Karpas-422 (cell line): Measurements from ENCODE around the gene GUCA1C. TPM values are rescaled to one million over a fixed set of nuclear protein-coding genes. Genes with fewer than 3 reads are reported as not detected.

Experiments
- DNase-seq: peaks from one replicate; pipeline ENCODE4 v3.0.0-alpha.2; 2015
- H2AFZ ChIP-seq: fragments of 200-600 bp; sonication (generic); 2 replicates; pipeline ENCODE4 v1.6.1; 2014; ENCODE audit warnings: antibody characterized with exemption, low read length, mixed read lengths
- H3K27ac ChIP-seq: fragments of 200-600 bp; sonication (generic); 2 replicates; pipeline ENCODE4 v1.5.1; 2014; ENCODE audit warnings: mild to moderate bottlenecking, low read length, moderate library complexity
- H3K27me3 ChIP-seq: fragments of 200-600 bp; sonication (generic); 2 replicates; pipeline ENCODE4 v1.6.1; 2014; ENCODE audit warnings: low read length, mixed read lengths
- H3K36me3 ChIP-seq: fragments of 200-600 bp; sonication (generic); 2 replicates; pipeline ENCODE4 v1.6.1; 2014; ENCODE audit warnings: low read length, mixed read lengths; ENCODE audit not compliant: insufficient read depth
- H3K4me1 ChIP-seq: fragments of 200-600 bp; sonication (generic); 2 replicates; pipeline ENCODE4 v1.6.1; 2014; ENCODE audit warnings: mild to moderate bottlenecking, low read length, mixed read lengths
- H3K4me2 ChIP-seq: fragments of 200-600 bp; sonication (generic); 2 replicates; pipeline ENCODE4 v1.6.1; 2014; ENCODE audit warnings: low read length, low read depth, mild to moderate bottlenecking; ENCODE audit not compliant: poor library complexity, severe bottlenecking
- H3K4me3 ChIP-seq: fragments of 200-600 bp; sonication (generic); 2 replicates; pipeline ENCODE4 v1.5.1; 2014; ENCODE audit warnings: mild to moderate bottlenecking, antibody characterized with exemption, low read length, mixed read lengths
- H3K79me2 ChIP-seq: fragments of 200-600 bp; sonication (generic); 2 replicates; pipeline ENCODE4 v1.6.1; 2014; ENCODE audit warnings: mild to moderate bottlenecking, low read length, mixed read lengths
- H3K9ac ChIP-seq: fragments of 200-600 bp; sonication (generic); 2 replicates; pipeline ENCODE4 v1.6.0; 2014; ENCODE audit warnings: low read length
- H3K9me2 ChIP-seq: fragments of 200-600 bp; sonication (generic), shearing (Covaris generic); replicated peaks from 2 replicates; pipeline ENCODE4 v1.6.0; 2014; ENCODE audit warnings: mild to moderate bottlenecking, low read length, moderate library complexity; ENCODE audit not compliant: insufficient read depth
- H3K9me3 ChIP-seq: fragments of 300-700, 200-600 bp; sonication (generic); 2 replicates; pipeline ENCODE4 v1.6.1; 2014; ENCODE audit warnings: low read length, mixed read lengths
- H4K20me1 ChIP-seq: fragments of 200-600 bp; sonication (generic); 2 replicates; pipeline ENCODE4 v1.6.1; 2014; ENCODE audit warnings: mild to moderate bottlenecking, antibody characterized with exemption, low read length, low read depth; ENCODE audit not compliant: insufficient read depth
- total RNA-seq: library from RNA; depleted of rRNA; stranded (reverse); fragments of >200 nt; shearing (Covaris generic); gene quantifications from 2 replicates; pipeline ENCODE4 v1.2.3, GENCODE V29; 2014; ENCODE audit warnings: low replicate concordance

The GUCA1C gene
- total RNA-seq, 1 experiment from 2014 or later = not detected

- Histone ChIP-seq H3K4me1 (no peaks in the 10 kb centered on the region), H3K4me3 (no peak overlapping the region), H3K9me3 (no peaks in the 10 kb centered on the region), H3K27ac (no peak overlapping the region), H2AFZ (no peak overlapping the region), H3K9ac (no peak overlapping the region), H3K9me2 (no peaks in the 10 kb centered on the region), H3K4me2 (no peak overlapping the region), H3K27me3 (no peaks in the 10 kb centered on the region), H3K79me2 (no peaks in the 10 kb centered on the region), H3K36me3 (no peaks in the 10 kb centered on the region), H4K20me1 (no peaks in the 10 kb centered on the region)
- no peak for DNase-seq
Measured at GRCh38 chr3:108936924-108937689, 16.6 kb downstream of the GUCA1C start.

DNA sequence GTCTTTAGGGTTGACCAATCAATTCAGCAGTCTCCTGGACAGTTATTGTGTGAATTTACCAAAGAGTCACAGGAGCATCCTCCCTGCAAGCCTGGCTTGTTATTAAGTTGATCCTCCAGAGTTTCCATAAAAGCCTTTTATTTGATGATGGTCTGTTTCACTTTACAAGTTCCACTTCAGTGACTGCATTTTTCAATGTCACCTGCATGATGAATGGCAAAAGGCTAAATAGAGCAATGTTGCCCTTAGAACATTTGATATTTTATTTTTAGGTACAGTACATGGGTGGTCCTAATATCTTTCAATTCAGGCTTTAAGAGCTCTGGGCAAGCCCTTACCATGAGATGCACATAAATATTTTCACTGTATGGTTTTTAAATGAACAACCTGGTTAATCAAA lies 22.6 kb downstream of the GUCA1C start:
- no peak for DNase-seq
- no peak overlapping the region for H3K4me2 ChIP-seq

GRCh38 chr3:108918866-108919265 lies 34.8 kb downstream of the GUCA1C start:
- H3K4me2 ChIP-seq = no peak overlapping the region
- no peak for DNase-seq
- no peaks in the 10 kb centered on the region for H3K4me1 ChIP-seq
- no peaks in the 10 kb centered on the region for H3K27me3 ChIP-seq
- no peak overlapping the region for H3K4me3 ChIP-seq
- H3K27ac ChIP-seq = no peak overlapping the region
- H3K9ac ChIP-seq = no peak overlapping the region
- no peaks in the 10 kb centered on the region for H3K9me3 ChIP-seq
- no peaks in the 10 kb centered on the region for H3K9me2 ChIP-seq
- H2AFZ ChIP-seq = no peak overlapping the region
- H4K20me1 ChIP-seq = no peaks in the 10 kb centered on the region
- no peaks in the 10 kb centered on the region for H3K36me3 ChIP-seq
- no peaks in the 10 kb centered on the region for H3K79me2 ChIP-seq

More for the DNA sequence above, 22.6 kb downstream of the GUCA1C start:
- H3K4me3 ChIP-seq = no peak overlapping the region
- no peak overlapping the region for H2AFZ ChIP-seq
- H4K20me1 ChIP-seq = no peaks in the 10 kb centered on the region
- H3K27ac ChIP-seq = no peak overlapping the region
- no peaks in the 10 kb centered on the region for H3K36me3 ChIP-seq
- no peaks in the 10 kb centered on the region for H3K27me3 ChIP-seq
- H3K79me2 ChIP-seq = no peaks in the 10 kb centered on the region
- H3K9ac ChIP-seq = no peak overlapping the region
- H3K9me3 ChIP-seq = no peaks in the 10 kb centered on the region
- H3K9me2 ChIP-seq = no peaks in the 10 kb centered on the region
- H3K4me1 ChIP-seq = no peaks in the 10 kb centered on the region

GRCh38 chr3:108914774-108915641 lies 38.7 kb downstream of the GUCA1C start:
- H2AFZ ChIP-seq = no peak overlapping the region
- no peak overlapping the region for H3K4me2 ChIP-seq
- peak; percentile 79 for DNase-seq
- H3K9ac ChIP-seq = no peak overlapping the region
- no peaks in the 10 kb centered on the region for H3K79me2 ChIP-seq
- H3K4me1 ChIP-seq = no peaks in the 10 kb centered on the region
- no peaks in the 10 kb centered on the region for H4K20me1 ChIP-seq
- H3K9me3 ChIP-seq = no peaks in the 10 kb centered on the region
- no peak overlapping the region for H3K27ac ChIP-seq
- no peaks in the 10 kb centered on the region for H3K9me2 ChIP-seq
- H3K27me3 ChIP-seq = no peaks in the 10 kb centered on the region
- no peak overlapping the region for H3K4me3 ChIP-seq
- H3K36me3 ChIP-seq = no peaks in the 10 kb centered on the region

GRCh38 chr3:108909799-108910198 lies 43.9 kb downstream of the GUCA1C start:
- H3K27ac ChIP-seq = no peak overlapping the region
- no peaks in the 10 kb centered on the region for H3K9me3 ChIP-seq
- no peak overlapping the region for H2AFZ ChIP-seq
- H3K79me2 ChIP-seq = no peaks in the 10 kb centered on the region
- H3K4me2 ChIP-seq = no peak overlapping the region
- no peak overlapping the region for H3K9ac ChIP-seq
- H3K4me3 ChIP-seq = no peak overlapping the region
- no peaks in the 10 kb centered on the region for H4K20me1 ChIP-seq
- no peak for DNase-seq
- H3K27me3 ChIP-seq = no peaks in the 10 kb centered on the region
- no peaks in the 10 kb centered on the region for H3K4me1 ChIP-seq
- H3K9me2 ChIP-seq = no peaks in the 10 kb centered on the region
- no peaks in the 10 kb centered on the region for H3K36me3 ChIP-seq

GRCh38 chr3:108907194-108907593 lies 46.5 kb downstream of the GUCA1C start:
- H2AFZ ChIP-seq = no peak overlapping the region
- H3K4me2 ChIP-seq = no peak overlapping the region
- H3K79me2 ChIP-seq = no peaks in the 10 kb centered on the region
- H3K36me3 ChIP-seq = no peaks in the 10 kb centered on the region
- no peak for DNase-seq
- no peak overlapping the region for H3K4me3 ChIP-seq
- H3K4me1 ChIP-seq = no peaks in the 10 kb centered on the region
- no peaks in the 10 kb centered on the region for H3K9me2 ChIP-seq
- H3K9me3 ChIP-seq = no peaks in the 10 kb centered on the region
- no peaks in the 10 kb centered on the region for H4K20me1 ChIP-seq
- H3K9ac ChIP-seq = no peak overlapping the region
- no peak overlapping the region for H3K27ac ChIP-seq
- no peaks in the 10 kb centered on the region for H3K27me3 ChIP-seq

DNA sequence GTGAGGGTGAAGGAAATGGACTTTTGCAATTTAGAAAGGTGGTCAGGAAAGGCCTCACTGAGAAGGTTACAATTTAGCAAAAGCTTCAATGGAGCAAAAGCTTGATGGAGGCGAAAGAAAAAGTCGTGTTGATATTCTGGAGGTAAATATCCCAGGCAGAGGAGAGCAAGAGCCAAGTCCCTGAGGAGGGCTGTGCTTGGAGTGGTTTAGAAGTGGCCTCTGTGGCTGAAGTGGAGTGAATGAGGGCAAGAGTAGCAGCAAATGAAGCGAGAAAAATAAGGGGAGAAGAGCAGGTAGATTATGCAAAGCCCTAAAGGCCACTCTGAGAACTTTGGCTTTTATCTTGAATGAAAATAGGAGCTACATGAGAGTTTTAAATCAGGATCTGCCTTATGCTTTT lies 54.1 kb downstream of the GUCA1C start:
- Histone ChIP-seq H2AFZ (no peak overlapping the region), H3K9ac (no peak overlapping the region), H3K4me2 (no peak overlapping the region), H3K27me3 (no peaks in the 10 kb centered on the region), H3K4me1 (no peaks in the 10 kb centered on the region), H3K79me2 (no peaks in the 10 kb centered on the region), H3K36me3 (no peaks in the 10 kb centered on the region), H3K9me3 (no peaks in the 10 kb centered on the region), H3K4me3 (no peak overlapping the region), H3K27ac (no peak overlapping the region), H4K20me1 (no peaks in the 10 kb centered on the region), H3K9me2 (no peaks in the 10 kb centered on the region)
- DNase-seq = no peak

DNA sequence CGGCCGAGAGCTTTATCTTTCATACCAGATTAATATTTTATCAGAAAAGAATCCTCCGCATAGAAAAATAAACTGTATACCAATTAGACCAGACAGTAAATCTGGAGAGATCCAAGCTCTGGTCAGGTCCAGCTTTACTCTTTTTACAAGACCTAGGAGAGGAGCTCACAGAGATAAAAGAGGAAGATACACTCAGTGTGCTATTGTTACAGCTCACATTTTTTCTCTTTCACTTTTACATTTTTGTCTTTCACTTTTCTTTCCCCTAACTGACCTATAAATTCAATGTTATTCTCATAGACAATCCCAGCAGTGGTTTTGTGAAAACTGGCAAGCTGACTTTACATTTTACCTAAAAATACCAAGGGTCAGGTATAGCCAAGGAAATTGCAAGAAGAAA lies 55.8 kb downstream of the GUCA1C start:
- DNase-seq = no peak
- H3K27me3 ChIP-seq = no peaks in the 10 kb centered on the region
- H3K9me3 ChIP-seq = no peaks in the 10 kb centered on the region
- no peaks in the 10 kb centered on the region for H3K36me3 ChIP-seq
- no peaks in the 10 kb centered on the region for H3K79me2 ChIP-seq
- no peaks in the 10 kb centered on the region for H4K20me1 ChIP-seq
- H3K4me3 ChIP-seq = no peak overlapping the region
- no peak overlapping the region for H3K27ac ChIP-seq
- no peaks in the 10 kb centered on the region for H3K9me2 ChIP-seq
- no peak overlapping the region for H2AFZ ChIP-seq
- H3K4me2 ChIP-seq = no peak overlapping the region
- H3K4me1 ChIP-seq = no peaks in the 10 kb centered on the region
- H3K9ac ChIP-seq = no peak overlapping the region
